Sigmoid colon (tissue), 4 donors: ENCODE measurements around the gene CEP44.

ENCODE experiments used
- CTCF ChIP-seq, 4 experiments: fragments of 450-650 bp in 3 of 4; fragments of 200-600 bp in 1 of 4; IDR thresholded peaks; one replicate each; pipeline ENCODE4 v1.5.1; 2016 to 2019; ENCODE audit warnings: antibody characterized with exemption in 4 of 4, mild to moderate bottlenecking in 3 of 4, moderate library complexity in 2 of 4
- EP300 ChIP-seq, 4 donors: sonication (generic); formaldehyde crosslinking; IDR thresholded peaks; one replicate each; pipeline ENCODE4 v1.6.1; 2017; ENCODE audit warnings: antibody characterized with exemption in 4 of 4
- POLR2A ChIP-seq, 2 donors: fragments of 450-650 bp; IDR thresholded peaks; one replicate each; pipeline ENCODE4 v1.6.1; 2016; ENCODE audit warnings: antibody characterized with exemption in 2 of 2, mild to moderate bottlenecking in 2 of 2, moderate library complexity in 2 of 2
- POLR2AphosphoS5 ChIP-seq, 4 donors: sonication (generic); formaldehyde crosslinking; IDR thresholded peaks; one replicate each; pipeline ENCODE4 v1.6.1; 2017; ENCODE audit warnings: antibody characterized with exemption in 4 of 4

GRCh38 chr4:174357321-174357720, 73.6 kb downstream of the CEP44 start:
- TF ChIP-seq CTCF (IDR thresholded peaks at IDR 0.05) (no peak), POLR2A (IDR thresholded peaks at IDR 0.05) (no peak), POLR2AphosphoS5 (IDR thresholded peaks at IDR 0.05) (no peak), EP300 (IDR thresholded peaks at IDR 0.05) (no peak)
